ENCODE data around the gene FBXW12. TPM values are rescaled to one million over a fixed set of nuclear protein-coding genes. Genes with fewer than 3 reads are reported as not detected.
"Not testable (repeated sequence)": the region's sequence is repeated elsewhere in the genome, so short reads cannot be mapped to it uniquely, and the experiment has no call there.

The FBXW12 gene
- 1.9 to 2.5 TPM (median 2.0 TPM) in 3 replicates for total RNA-seq (2021)
- percentile 52 among the genes with signal in this experiment for Bru-seq, nascent RNA
- long read RNA-seq, experiment 1, partial matches to known transcripts: 3 of 19 reads
- long read RNA-seq, experiment 1, other reads (novel, unspliced or antisense): 16 of 19 reads
- long read RNA-seq, experiment 2, partial matches to known transcripts: 0 of 1 reads
- long read RNA-seq, experiment 2, other reads (novel, unspliced or antisense): 1 of 1 reads
- long read RNA-seq, experiment 3: 0 reads

- Mint-ChIP-seq H3K4me1 (peaks cover 16% of the 10 kb centered on the region), H3K9me3 (no peaks in the 10 kb centered on the region), H3K27ac (peak within 1 kb of the TSS; percentile 2; the same call in 1 of the 2 replicates), H3K27me3 (ENCODE audit: low read depth) (no peaks in the 10 kb centered on the region; the same call in 1 of the 2 replicates), H3K4me3 (no peak within 1 kb of the TSS), H3K36me3 (no peaks in the 10 kb centered on the region; the same call in 1 of the 2 replicates)
- CTCF ChIA-PET: interaction anchor here (1.0 to 2.8 kb wide), 3 partner anchors 29 to 177 kb away, joined by 6 to 12 read pairs (median 7); no protein-coding TSS in a partner anchor
- ATAC-seq (no peak), DNase-seq (ENCODE audit: low spot score) (no peak)
- POLR2A ChIA-PET: no interaction called here
- TF ChIP-seq ERG (CRISPR knock-in tag; IDR thresholded peaks at IDR 0.05) (no peak), FOXP1 (CRISPR knock-in tag; IDR thresholded peaks at IDR 0.05; ENCODE audit: borderline replicate concordance) (no peak), NFYB (CRISPR knock-in tag; conservative IDR thresholded peaks at IDR 0.05; ENCODE audit: low read depth) (no peak), OVOL2 (CRISPR knock-in tag; IDR thresholded peaks at IDR 0.05; ENCODE audit: borderline replicate concordance) (no peak)
- TF ChIP-seq, protein P1, sequence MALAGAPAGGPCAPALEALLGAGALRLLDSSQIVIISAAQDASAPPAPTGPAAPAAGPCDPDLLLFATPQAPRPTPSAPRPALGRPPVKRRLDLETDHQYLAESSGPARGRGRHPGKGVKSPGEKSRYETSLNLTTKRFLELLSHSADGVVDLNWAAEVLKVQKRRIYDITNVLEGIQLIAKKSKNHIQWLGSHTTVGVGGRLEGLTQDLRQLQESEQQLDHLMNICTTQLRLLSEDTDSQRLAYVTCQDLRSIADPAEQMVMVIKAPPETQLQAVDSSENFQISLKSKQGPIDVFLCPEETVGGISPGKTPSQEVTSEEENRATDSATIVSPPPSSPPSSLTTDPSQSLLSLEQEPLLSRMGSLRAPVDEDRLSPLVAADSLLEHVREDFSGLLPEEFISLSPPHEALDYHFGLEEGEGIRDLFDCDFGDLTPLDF (CRISPR knock-in tag; IDR thresholded peaks at IDR 0.05): no peak
Observed at GRCh38 chr3:48371651-48372376, at the start of gene FBXW12. Gene FBXW12, plus strand, starts transcription at chr3:48372219. Its CDS starts 549 bp downstream, at chr3:48372768.

DNA sequence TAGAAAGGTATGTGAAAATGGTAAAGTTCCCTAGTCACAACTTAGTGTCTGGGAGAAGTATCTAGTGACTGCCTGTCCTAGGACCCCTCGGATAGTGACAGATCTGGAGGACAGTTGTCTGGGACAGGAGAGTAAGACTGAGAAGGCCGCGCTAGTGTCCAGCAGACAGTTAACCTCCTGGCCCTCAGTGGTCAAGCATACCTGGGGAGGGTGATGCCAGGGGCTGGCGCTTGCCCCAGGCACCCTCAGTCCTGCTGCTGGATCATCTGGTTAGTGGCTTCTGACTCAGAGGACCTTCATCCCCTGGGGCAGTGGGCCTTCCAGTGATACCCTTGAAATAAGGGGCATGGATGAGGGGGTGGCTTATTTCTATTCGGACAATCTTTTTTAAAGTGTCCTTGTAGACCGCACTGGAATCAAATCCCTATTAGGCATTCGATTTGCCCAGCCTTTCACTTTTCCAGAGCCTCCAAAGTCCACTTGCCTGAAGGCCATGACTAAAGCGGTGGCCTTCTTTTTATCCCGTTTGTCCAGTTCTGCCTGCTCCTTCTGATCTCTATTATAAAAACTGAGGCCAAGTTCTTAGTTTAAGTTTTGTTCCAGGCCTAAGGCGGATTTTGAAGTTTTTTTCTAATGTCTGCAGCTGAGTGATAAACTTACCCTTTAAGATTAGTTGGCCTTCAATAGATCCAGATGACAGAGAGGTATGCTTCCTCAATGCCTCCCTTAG, 40.1 kb upstream of the FBXW12 start:
- H3K36me3 Mint-ChIP-seq; H3K9me3 Mint-ChIP-seq; H3K4me1 Mint-ChIP-seq; CTCF ChIA-PET; ATAC-seq; H3K27ac Mint-ChIP-seq; DNase-seq (ENCODE audit: low spot score); POLR2A ChIA-PET; H3K4me3 Mint-ChIP-seq: not testable (repeated sequence)
- peaks cover 15% of the 10 kb centered on the region for H3K27me3 Mint-ChIP-seq (ENCODE audit: low read depth)

DNA sequence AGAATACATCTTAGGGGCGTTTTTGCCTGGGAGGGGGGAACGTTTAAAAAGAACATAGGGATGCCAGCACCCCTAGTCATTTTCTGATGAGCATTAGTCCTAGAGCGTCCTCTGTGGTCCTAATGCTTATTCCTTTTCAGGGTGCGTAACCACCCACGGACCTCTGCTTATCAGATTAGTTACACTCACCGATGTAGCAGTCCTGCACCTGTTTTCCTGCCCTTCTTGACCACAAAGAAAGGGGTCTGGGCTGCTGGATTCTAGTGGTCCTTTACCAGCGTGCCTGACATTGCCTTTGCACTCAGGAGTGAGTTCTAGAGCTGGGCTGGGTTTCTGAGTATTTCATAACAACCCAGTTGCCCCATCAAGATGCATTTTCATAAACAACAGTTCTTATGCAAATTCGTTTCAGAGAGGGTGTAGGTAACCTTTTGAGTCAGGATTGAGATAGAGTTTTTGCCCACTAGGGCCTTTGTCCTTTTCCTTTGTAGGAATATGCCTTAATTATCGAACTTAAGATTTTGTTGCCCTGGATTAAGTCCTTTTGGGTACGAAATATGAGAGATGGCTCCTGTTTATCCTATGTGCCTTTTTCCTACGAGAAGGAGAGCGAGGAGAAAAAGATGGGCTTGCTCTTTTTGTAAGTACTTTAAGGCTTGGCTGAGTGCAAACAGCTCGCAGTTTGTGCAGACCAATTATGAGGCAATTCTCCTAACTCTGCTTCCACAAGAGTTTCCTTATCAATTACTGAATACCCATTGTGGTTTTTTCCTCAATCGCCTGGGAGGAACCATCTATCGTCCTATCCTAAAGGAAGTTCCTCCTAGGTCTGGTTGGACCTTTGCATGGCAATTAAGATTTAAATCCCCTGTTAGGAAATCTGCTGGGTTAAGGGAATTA, 38.4 kb upstream of the FBXW12 start, which contains the start of gene SPINK8:
Gene SPINK8, minus strand, starts transcription at position 316 of the 900 bp plus-strand sequence. CDS start 5,320 bp downstream, outside the sequence.
- H3K27me3 Mint-ChIP-seq (ENCODE audit: low read depth): peaks cover 15% of the 10 kb centered on the region
- DNase-seq (ENCODE audit: low spot score); CTCF ChIA-PET; ATAC-seq; H3K4me3 Mint-ChIP-seq; H3K27ac Mint-ChIP-seq; H3K36me3 Mint-ChIP-seq; H3K9me3 Mint-ChIP-seq; H3K4me1 Mint-ChIP-seq: not testable (repeated sequence)
- POLR2A ChIA-PET: interaction anchor here (0.5 kb wide), 1 partner anchor 366 kb away, joined by 3 read pairs; no protein-coding TSS in a partner anchor

GRCh38 chr3:48334605-48335004, 37.4 kb upstream of the FBXW12 start:
- peaks cover 5% of the 10 kb centered on the region; the same call in 1 of the 2 replicates for H3K4me1 Mint-ChIP-seq
- H3K27me3 Mint-ChIP-seq (ENCODE audit: low read depth): peaks cover 17% of the 10 kb centered on the region
- no peak for TF ChIP-seq ERG (CRISPR knock-in tag; IDR thresholded peaks at IDR 0.05)
- TF ChIP-seq, protein P2, sequence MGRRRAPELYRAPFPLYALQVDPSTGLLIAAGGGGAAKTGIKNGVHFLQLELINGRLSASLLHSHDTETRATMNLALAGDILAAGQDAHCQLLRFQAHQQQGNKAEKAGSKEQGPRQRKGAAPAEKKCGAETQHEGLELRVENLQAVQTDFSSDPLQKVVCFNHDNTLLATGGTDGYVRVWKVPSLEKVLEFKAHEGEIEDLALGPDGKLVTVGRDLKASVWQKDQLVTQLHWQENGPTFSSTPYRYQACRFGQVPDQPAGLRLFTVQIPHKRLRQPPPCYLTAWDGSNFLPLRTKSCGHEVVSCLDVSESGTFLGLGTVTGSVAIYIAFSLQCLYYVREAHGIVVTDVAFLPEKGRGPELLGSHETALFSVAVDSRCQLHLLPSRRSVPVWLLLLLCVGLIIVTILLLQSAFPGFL (CRISPR knock-in tag; IDR thresholded peaks at IDR 0.05; ENCODE audit: borderline replicate concordance): no peak
- TF ChIP-seq MAX (CRISPR knock-in tag; IDR thresholded peaks at IDR 0.05): no peak
- TF ChIP-seq, protein P3, sequence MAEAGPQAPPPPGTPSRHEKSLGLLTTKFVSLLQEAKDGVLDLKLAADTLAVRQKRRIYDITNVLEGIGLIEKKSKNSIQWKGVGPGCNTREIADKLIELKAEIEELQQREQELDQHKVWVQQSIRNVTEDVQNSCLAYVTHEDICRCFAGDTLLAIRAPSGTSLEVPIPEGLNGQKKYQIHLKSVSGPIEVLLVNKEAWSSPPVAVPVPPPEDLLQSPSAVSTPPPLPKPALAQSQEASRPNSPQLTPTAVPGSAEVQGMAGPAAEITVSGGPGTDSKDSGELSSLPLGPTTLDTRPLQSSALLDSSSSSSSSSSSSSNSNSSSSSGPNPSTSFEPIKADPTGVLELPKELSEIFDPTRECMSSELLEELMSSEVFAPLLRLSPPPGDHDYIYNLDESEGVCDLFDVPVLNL (CRISPR knock-in tag; IDR thresholded peaks at IDR 0.05; ENCODE audit: borderline replicate concordance, low read depth): no peak
- no peak for TF ChIP-seq PRDM15 (CRISPR knock-in tag; IDR thresholded peaks at IDR 0.05)

More at GRCh38 chr3:48334605-48335004, 37.4 kb upstream of the FBXW12 start:
- H3K36me3 Mint-ChIP-seq: no peaks in the 10 kb centered on the region
- H3K27ac Mint-ChIP-seq: no peak overlapping the region
- CTCF ChIA-PET: interaction anchor here (1.9 kb wide), 1 partner anchor 101 kb away, joined by 9 read pairs; no protein-coding TSS in a partner anchor
- no peaks in the 10 kb centered on the region for H3K9me3 Mint-ChIP-seq
- no peak for ATAC-seq
- no peak for DNase-seq (ENCODE audit: low spot score)
- no peak overlapping the region for H3K4me3 Mint-ChIP-seq
- POLR2A ChIA-PET: no interaction called here
